ENCODE results near the gene SPECC1L.

Gene SPECC1L

GRCh38 chr22:24413271-24413670 is 142.6 kb downstream of the SPECC1L start:
- TF ChIP-seq ZNF274 (IDR thresholded peaks at IDR 0.05; ENCODE audit: low read depth, low read length): no peak

GRCh38 chr22:24413736-24414385 is 143.2 kb downstream of the SPECC1L start:
- H3K4me3 ChIP-seq (ENCODE audit: low read length): no peak overlapping the region

More at GRCh38 chr22:24413271-24413670, 142.6 kb downstream of the SPECC1L start:
- H3K4me3 ChIP-seq (ENCODE audit: low read length): no peak overlapping the region

GRCh38 chr22:24414523-24414922 is 143.9 kb downstream of the SPECC1L start:
- no peak overlapping the region for H3K4me3 ChIP-seq (ENCODE audit: low read length)
- no peak for TF ChIP-seq ZNF274 (IDR thresholded peaks at IDR 0.05; ENCODE audit: low read depth, low read length)

More at GRCh38 chr22:24413736-24414385, 143.2 kb downstream of the SPECC1L start:
- no peak for TF ChIP-seq ZNF274 (IDR thresholded peaks at IDR 0.05; ENCODE audit: low read depth, low read length)

DNA sequence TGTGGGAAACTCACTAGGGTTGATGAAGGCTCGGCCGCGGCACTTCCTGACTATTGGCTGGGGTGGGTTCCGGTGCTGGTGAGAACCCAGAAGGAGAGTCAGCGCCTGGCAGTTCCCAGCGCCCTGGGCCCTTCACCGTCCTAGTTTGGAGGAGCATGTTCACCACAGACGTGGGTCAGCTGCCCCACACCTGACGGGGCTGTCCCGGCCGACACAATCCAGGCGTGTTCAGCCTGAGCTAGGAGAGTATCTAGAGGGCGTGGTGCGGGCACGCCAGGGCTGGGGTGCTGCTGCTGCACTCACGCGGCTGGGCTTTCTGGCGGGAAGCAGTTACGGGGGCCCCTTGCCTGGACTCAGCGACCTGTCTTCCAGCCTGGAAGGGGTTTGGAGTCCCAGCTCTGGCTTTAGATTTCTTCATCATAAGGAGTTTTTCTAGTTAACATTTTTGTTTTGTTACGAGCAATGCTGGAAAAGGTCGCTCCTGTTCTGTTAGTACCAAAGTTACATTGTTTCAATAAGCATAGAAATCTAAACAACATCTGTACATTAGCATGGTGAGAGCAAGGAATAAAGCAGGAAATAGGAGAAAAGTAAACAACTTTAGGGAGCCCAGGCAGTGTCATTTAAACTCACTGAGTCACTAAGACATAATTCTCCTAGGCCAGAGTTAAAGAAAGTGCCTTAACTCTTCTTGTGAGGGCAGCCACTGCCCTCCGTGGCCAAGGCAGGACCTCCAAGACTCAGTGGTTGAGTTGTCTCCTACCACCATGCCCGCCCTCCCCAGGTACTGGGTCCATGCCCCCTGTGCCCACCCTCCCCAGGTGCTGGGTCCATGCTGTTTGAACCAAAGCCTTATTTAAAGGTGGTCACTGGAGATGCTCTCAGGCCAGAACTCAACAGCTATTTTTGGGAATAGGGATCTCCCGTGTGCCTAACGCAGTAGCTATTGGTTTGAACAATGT is 144.6 kb downstream of the SPECC1L start:
- H3K4me3 ChIP-seq (ENCODE audit: low read length): no peak overlapping the region
- TF ChIP-seq ZNF274 (IDR thresholded peaks at IDR 0.05; ENCODE audit: low read depth, low read length): no peak

DNA sequence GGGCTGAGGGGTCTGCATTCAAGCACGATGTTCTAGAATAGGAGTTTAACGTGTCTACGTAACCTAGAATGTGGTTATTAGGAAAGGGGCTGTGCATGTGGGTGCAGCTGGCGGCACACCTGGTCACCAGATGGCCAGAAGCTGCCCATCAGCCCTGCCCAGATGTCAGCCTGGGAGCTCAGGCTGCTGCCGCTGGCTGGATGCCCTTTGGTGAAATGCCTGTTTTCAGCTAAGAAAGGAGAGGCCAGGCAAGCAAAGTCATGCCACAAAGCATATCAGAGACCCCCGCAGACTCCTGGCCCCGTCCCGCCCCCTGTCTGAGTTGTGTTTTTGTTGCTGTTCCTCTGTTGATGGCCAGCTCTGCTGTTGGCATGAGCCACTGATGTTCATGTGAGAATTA is 145.5 kb downstream of the SPECC1L start:
- H3K4me3 ChIP-seq (ENCODE audit: low read length): no peak overlapping the region
- TF ChIP-seq ZNF274 (IDR thresholded peaks at IDR 0.05; ENCODE audit: low read depth, low read length): no peak

GRCh38 chr22:24416611-24417010 is 146.0 kb downstream of the SPECC1L start:
- no peak for TF ChIP-seq ZNF274 (IDR thresholded peaks at IDR 0.05; ENCODE audit: low read depth, low read length)
- H3K4me3 ChIP-seq (ENCODE audit: low read length): no peak overlapping the region

DNA sequence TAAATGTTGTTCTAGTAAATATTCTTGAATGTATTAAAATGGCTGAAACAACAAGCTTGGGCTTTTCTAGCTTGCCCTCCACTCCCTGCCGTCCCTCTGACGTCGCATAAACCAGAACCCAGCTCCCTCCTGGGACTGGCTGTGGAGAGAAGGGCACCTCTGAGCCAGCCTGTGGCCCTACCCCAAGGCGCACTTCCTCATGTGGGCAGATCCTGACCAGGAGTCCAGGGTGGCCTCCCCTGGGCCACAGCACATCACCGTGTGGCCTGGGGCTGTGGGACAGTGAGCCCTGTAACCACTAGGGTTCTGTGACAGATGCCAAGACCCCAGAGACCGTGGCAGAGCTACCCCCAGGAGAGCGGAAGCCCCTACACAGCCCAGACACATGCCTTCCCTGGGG is 146.6 kb downstream of the SPECC1L start:
- H3K4me3 ChIP-seq (ENCODE audit: low read length): no peak overlapping the region
- no peak for TF ChIP-seq ZNF274 (IDR thresholded peaks at IDR 0.05; ENCODE audit: low read depth, low read length)

GRCh38 chr22:24417901-24418641 is 147.4 kb downstream of the SPECC1L start:
- H3K4me3 ChIP-seq (ENCODE audit: low read length): no peak overlapping the region
- TF ChIP-seq ZNF274 (IDR thresholded peaks at IDR 0.05; ENCODE audit: low read depth, low read length): no peak

- H3K4me3 ChIP-seq (ENCODE audit: low read length): no peak overlapping the region
- no peak for TF ChIP-seq ZNF274 (IDR thresholded peaks at IDR 0.05; ENCODE audit: low read depth, low read length)
Observed at GRCh38 chr22:24418786-24419474, 148.3 kb downstream of the SPECC1L start.

DNA sequence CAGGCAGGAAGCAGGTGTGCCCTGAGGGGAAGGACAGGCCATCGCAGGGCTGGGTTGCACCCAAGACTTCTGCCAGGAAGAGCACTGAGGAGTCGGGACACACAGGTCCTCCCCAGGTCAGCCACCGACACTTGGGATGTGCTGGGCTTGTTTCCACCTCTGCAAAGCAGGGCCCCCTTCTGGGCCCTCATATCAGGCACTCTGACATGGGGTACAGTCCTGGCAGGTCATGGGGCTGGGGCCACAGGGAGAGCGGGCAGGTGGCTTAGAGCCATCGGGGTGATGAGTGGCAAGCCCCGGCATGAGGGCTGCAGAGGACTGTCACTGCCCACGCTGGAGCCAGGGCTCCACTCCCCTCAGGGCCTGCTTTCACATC is 148.8 kb downstream of the SPECC1L start:
- no peak for TF ChIP-seq ZNF274 (IDR thresholded peaks at IDR 0.05; ENCODE audit: low read depth, low read length)
- no peak overlapping the region for H3K4me3 ChIP-seq (ENCODE audit: low read length)

GRCh38 chr22:24420072-24420976 is 149.7 kb downstream of the SPECC1L start:
- no peak overlapping the region for H3K4me3 ChIP-seq (ENCODE audit: low read length)

DNA sequence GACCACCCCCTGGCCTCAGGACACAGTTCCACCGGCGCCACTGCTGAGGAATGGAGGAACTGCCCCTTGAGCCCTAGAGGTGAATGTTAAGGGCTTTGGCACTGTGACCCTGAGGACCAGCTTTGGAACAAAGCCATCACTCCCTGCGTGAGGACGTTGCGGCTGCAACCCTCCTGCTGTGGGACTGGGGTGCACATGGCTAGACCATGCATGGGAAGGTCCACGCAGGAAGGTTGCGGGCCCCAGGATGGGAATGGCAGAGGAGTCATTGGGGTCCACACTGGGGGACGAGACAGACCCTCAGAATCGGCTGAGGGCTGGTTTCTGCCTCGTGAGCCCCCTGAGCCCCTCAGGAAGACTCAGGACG is 150.3 kb downstream of the SPECC1L start:
- no peak for TF ChIP-seq ZNF274 (IDR thresholded peaks at IDR 0.05; ENCODE audit: low read depth, low read length)
- H3K4me3 ChIP-seq (ENCODE audit: low read length): no peak overlapping the region

More at GRCh38 chr22:24420072-24420976, 149.7 kb downstream of the SPECC1L start:
- no peak for TF ChIP-seq ZNF274 (IDR thresholded peaks at IDR 0.05; ENCODE audit: low read depth, low read length)

GRCh38 chr22:24421428-24421931 is 150.8 kb downstream of the SPECC1L start:
- no peak overlapping the region for H3K4me3 ChIP-seq (ENCODE audit: low read length)
- no peak for TF ChIP-seq ZNF274 (IDR thresholded peaks at IDR 0.05; ENCODE audit: low read depth, low read length)

Data from GM08714 (cell line).